ENCODE measurements around the gene SDHD.
"Not testable (repeated sequence)": the region's sequence is repeated elsewhere in the genome, so short reads cannot be mapped to it uniquely, and the experiment has no call there.

DNA sequence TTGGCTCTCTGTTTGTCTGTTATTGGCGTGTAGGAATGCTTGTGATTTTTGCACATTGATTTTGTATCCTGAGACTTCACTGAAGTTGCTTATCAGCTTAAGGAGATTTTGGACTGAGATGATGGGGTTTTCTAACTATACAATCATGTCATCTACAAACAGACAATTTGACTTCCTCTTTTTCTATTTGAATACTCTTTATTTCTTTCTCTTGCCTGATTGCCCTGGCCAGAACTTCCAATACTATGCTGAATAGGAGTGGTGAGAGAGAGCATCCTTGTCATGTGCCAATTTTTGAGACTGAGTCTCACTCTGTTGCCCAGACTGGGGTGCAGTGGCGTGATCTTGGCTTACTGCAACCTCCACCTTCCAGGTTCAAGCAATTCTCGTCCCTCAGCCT is 38.4 kb upstream of the SDHD start:
- TF ChIP-seq, protein P1, sequence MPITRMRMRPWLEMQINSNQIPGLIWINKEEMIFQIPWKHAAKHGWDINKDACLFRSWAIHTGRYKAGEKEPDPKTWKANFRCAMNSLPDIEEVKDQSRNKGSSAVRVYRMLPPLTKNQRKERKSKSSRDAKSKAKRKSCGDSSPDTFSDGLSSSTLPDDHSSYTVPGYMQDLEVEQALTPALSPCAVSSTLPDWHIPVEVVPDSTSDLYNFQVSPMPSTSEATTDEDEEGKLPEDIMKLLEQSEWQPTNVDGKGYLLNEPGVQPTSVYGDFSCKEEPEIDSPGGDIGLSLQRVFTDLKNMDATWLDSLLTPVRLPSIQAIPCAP (CRISPR knock-in tag; IDR thresholded peaks at IDR 0.05) = not testable (repeated sequence)
- TF ChIP-seq, protein P2, sequence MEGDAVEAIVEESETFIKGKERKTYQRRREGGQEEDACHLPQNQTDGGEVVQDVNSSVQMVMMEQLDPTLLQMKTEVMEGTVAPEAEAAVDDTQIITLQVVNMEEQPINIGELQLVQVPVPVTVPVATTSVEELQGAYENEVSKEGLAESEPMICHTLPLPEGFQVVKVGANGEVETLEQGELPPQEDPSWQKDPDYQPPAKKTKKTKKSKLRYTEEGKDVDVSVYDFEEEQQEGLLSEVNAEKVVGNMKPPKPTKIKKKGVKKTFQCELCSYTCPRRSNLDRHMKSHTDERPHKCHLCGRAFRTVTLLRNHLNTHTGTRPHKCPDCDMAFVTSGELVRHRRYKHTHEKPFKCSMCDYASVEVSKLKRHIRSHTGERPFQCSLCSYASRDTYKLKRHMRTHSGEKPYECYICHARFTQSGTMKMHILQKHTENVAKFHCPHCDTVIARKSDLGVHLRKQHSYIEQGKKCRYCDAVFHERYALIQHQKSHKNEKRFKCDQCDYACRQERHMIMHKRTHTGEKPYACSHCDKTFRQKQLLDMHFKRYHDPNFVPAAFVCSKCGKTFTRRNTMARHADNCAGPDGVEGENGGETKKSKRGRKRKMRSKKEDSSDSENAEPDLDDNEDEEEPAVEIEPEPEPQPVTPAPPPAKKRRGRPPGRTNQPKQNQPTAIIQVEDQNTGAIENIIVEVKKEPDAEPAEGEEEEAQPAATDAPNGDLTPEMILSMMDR (IDR thresholded peaks at IDR 0.05) = not testable (repeated sequence)
- not testable (repeated sequence) for TF ChIP-seq ESRRA (CRISPR knock-in tag; IDR thresholded peaks at IDR 0.05; ENCODE audit: borderline replicate concordance); TCF7 (CRISPR knock-in tag; IDR thresholded peaks at IDR 0.05; ENCODE audit: low read depth); ZNF232 (CRISPR knock-in tag; IDR thresholded peaks at IDR 0.05); FOXJ3 (CRISPR knock-in tag; IDR thresholded peaks at IDR 0.05; ENCODE audit: borderline replicate concordance); CBFB (CRISPR knock-in tag; IDR thresholded peaks at IDR 0.05; ENCODE audit: low read depth)
- TF ChIP-seq, protein P3, sequence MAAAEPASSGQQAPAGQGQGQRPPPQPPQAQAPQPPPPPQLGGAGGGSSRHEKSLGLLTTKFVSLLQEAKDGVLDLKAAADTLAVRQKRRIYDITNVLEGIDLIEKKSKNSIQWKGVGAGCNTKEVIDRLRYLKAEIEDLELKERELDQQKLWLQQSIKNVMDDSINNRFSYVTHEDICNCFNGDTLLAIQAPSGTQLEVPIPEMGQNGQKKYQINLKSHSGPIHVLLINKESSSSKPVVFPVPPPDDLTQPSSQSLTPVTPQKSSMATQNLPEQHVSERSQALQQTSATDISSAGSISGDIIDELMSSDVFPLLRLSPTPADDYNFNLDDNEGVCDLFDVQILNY (CRISPR knock-in tag; IDR thresholded peaks at IDR 0.05) = not testable (repeated sequence)
- TF ChIP-seq, protein P4, sequence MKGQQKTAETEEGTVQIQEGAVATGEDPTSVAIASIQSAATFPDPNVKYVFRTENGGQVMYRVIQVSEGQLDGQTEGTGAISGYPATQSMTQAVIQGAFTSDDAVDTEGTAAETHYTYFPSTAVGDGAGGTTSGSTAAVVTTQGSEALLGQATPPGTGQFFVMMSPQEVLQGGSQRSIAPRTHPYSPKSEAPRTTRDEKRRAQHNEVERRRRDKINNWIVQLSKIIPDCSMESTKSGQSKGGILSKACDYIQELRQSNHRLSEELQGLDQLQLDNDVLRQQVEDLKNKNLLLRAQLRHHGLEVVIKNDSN (CRISPR knock-in tag; IDR thresholded peaks at IDR 0.05) = not testable (repeated sequence)
- TF ChIP-seq, protein P5, sequence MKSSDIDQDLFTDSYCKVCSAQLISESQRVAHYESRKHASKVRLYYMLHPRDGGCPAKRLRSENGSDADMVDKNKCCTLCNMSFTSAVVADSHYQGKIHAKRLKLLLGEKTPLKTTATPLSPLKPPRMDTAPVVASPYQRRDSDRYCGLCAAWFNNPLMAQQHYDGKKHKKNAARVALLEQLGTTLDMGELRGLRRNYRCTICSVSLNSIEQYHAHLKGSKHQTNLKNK (CRISPR knock-in tag; IDR thresholded peaks at IDR 0.05) = not testable (repeated sequence)
- TF ChIP-seq, protein P6, sequence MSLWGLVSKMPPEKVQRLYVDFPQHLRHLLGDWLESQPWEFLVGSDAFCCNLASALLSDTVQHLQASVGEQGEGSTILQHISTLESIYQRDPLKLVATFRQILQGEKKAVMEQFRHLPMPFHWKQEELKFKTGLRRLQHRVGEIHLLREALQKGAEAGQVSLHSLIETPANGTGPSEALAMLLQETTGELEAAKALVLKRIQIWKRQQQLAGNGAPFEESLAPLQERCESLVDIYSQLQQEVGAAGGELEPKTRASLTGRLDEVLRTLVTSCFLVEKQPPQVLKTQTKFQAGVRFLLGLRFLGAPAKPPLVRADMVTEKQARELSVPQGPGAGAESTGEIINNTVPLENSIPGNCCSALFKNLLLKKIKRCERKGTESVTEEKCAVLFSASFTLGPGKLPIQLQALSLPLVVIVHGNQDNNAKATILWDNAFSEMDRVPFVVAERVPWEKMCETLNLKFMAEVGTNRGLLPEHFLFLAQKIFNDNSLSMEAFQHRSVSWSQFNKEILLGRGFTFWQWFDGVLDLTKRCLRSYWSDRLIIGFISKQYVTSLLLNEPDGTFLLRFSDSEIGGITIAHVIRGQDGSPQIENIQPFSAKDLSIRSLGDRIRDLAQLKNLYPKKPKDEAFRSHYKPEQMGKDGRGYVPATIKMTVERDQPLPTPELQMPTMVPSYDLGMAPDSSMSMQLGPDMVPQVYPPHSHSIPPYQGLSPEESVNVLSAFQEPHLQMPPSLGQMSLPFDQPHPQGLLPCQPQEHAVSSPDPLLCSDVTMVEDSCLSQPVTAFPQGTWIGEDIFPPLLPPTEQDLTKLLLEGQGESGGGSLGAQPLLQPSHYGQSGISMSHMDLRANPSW (CRISPR knock-in tag; conservative IDR thresholded peaks at IDR 0.05; ENCODE audit: low read depth) = not testable (repeated sequence)
